KBM-7 (cell line): ENCODE measurements around the gene DLG2.

Experiments
- DNase-seq: peaks from one replicate; pipeline ENCODE4 v3.0.0-alpha.2; 2015
- in situ Hi-C: fragments of 300-500 bp; cut with MboI; formaldehyde crosslinking; loops from 2 replicates; pipeline ENCODE4 v1.14.3; 2020; ENCODE audit warnings: low sequenced_read_pairs, low pct_unique_long_range_greater_than_20kb, mixed read lengths

DLG2 gene

DNA sequence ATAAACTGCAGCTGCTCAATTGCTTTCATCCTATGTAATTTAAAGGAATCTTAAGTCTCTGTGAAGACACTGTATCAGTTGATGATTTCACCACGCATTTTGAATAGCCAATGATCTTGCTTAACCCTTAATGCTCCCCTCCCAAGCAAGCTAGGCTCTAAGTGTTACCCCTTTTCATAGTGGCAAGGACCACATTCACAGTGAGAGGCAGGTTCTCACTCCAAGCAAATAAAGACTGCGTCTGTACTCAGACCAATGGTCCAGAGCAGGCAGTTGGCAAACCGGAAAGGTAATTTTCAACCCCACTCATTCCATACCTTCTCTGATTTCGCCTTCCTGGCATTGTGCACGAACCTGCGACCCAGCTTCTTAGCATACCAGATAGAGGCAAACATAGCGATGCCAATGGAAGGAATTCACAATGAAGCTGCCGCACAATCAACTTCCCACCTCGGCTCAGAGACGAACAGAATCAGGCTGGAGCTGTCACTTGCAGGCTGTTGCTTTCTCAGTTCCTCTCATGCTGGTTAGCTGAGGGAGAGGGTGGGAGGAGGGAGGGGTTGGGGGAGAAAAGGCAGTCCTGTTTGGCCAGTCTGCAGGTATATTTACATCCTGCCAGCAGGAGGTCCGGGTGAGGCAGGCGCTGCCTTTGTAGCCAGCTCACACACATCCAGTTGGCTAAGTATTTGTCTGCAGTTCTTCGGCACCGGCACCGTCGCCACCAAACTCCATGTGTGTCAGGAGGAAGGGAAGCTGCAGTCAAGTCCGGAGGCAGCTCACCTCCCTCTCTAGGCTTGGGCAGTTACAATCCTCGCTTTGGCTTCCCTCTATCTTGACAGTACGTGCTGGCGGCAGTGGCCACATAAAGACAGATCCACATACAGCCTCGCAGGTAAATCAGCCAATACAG lies 1189.8 kb downstream of the DLG2 start:
- DNase-seq, result no peak

DNA sequence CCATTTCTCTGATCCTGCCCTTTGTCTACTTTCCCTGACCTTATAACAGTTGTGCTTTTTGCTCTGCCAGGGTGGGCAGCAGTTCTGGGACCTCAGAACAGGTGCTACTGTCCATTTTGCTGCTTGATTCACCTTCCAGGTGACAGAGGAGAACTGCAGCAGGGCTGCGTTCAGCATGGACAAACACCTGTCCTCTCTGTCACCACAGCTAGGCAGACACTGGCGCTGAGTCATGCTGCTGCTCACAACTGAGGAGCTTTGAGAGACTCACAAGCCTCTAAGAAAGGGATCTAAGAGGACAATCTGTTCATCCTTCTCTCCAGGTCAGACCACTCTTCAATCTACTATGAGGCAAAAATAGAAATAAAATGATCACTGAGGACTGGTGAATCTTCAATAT lies 1196.5 kb downstream of the DLG2 start:
- DNase-seq, result no peak
- in situ Hi-C loops, result no loop called here

More for the DNA sequence above, 1189.8 kb downstream of the DLG2 start:
- in situ Hi-C loops, result no loop called here

DNA sequence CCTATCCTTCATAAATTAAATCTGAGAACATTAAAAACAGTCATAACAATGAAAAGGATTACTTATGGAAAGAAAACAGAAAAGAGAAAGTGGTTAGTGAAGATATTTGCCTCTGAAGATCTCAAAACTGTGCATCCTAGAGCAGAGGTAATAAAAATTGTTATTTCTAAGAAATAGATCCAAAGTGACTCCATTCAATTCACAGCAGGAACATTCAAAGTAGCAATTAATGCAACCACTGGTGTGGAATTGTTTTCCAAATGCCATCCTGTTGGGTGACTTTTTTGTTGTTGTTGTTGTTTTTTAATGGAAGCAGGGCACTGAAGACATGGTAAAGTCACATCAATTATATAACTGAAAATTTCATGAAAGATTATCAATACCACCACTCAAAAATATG lies 1201.5 kb downstream of the DLG2 start:
- in situ Hi-C loops, result no loop called here
- no peak for DNase-seq

DNA sequence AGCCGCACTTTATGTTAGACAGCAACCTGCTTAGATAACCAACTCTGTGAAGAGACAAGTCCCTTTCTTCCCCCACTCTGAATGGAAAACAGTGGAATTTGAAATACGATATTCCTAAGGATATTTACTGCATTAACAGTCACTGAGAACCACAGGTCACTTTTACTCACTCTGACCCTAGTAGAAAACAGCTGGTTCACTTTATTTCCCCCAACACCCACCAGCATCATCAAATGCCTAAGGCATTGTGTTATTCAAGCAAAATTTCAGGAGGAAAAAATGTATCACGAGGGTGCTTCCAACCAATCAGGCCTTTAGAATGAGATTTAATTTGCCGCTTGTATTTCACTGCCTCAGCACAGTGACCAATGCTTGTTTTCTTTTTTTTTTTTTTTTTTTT lies 1206.9 kb downstream of the DLG2 start:
- in situ Hi-C loops, result no loop called here
- DNase-seq, result no peak

DNA sequence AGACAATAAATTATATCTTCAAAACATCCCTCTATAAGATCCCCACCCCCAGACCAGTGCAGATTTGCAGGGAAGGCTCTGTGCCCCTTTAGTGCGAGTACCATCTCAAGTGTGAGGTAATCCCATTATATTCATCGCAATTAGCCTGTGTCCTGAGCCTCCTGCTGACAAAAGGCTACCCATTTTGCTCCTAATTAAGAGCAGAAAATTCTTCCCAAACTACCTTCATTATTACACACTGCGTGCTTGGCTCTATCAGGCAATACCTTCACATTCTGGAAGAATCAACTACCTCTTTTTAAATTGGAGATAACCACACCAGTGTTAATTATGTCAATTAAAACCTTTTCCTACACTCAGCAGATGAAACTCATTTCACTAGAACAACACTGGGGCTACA lies 1207.5 kb downstream of the DLG2 start:
- no peak for DNase-seq
- in situ Hi-C loops, result no loop called here

DNA sequence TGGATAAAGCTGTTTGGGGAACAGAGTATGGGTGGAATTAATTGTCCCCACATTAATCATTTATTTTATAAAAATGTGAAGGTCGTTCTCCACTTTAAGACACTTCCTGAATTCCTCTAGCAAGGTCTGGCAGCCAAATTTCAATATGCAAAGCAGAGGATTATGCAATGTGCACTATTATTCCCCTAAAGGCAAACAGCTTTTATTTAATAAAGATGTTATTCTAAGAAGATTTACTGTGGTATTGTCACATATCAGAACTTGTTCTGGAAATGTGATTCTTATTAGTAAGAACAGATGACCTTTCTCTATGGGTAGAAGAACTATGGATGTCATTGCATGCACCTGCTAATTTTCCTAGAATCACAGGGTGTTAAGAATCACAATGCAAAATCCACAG lies 1212.2 kb downstream of the DLG2 start:
- in situ Hi-C loops, result no loop called here
- no peak for DNase-seq

DNA sequence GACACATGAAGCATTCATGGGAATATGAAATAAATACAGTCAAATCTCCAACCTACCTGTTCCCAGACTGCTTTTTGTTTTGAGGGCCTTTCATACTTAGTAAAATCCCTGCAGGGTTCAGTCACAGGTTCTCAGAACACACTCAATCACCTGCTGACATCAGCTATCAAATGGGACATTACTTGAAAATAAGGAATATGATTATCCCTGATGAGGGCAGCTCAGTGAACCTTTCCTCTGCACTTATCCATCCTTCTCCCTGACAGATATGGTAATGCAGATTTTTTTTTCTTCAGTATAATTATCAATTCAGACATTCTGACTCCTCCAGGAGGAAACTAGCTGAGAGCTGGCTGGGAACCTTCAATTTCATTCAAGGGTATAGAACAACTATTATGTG lies 1213.6 kb downstream of the DLG2 start:
- no peak for DNase-seq
- in situ Hi-C loops, result no loop called here

DNA sequence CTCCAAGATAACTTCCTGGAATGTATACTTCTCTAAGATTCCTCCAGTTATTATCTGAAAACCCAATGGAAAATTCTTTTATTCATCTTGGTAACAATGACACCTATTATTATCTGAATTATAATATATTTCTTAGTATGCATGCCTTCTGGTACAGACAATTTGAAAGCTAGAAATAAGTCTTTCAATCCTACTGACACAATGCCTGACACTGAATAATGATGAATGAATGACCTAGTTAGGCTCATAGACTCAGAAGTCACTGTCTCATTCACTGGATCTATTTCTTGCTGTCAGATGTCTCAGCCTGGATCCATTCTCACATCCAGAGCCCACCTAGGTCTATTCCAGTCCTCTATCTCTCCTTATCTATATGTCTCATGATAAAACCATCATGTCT lies 1214.3 kb downstream of the DLG2 start:
- DNase-seq, result no peak
- in situ Hi-C loops, result no loop called here

DNA sequence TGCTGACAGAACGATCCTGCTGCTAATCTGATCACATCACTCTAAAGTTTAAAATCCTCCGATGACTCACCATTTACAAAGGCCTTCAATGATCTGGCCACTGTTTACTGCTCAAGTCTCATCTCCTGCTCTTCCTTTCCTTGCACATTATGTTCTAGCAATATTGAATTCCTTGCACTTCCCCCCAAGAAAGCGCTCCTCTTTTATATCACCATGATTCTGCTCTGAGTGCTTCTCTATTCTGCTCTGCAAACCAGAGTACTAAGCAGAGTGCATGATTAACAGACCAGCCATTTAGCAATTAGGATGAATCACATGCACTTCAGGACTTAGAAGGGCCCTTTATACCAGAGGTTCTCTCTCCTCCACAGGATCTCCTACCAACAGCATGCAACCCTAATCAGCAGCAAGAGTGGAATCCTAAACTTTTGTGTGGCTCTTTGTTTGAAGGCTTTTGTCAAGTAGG lies 1218.2 kb downstream of the DLG2 start:
- in situ Hi-C loops, result no loop called here
- no peak for DNase-seq

DNA sequence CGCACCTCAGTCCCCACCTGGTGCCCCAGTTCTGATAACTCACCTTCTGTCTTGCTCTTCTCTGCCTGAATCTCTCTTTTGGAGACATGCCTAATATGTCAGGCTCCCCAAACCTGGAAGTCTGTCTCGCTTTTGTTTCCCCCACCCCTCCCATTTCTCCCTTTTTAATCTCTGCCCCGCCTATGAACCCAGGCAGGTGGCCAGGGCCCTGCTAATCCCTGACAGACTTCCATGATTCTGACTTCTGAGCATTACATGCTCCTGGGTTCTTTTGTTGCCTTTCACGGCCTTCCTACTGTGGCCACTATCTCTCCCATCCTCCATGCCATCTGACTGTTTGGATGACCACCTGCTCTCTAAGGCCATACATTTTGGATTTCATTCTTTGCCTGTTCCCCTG lies 1220.1 kb downstream of the DLG2 start:
- DNase-seq, result no peak
- in situ Hi-C loops, result no loop called here

DNA sequence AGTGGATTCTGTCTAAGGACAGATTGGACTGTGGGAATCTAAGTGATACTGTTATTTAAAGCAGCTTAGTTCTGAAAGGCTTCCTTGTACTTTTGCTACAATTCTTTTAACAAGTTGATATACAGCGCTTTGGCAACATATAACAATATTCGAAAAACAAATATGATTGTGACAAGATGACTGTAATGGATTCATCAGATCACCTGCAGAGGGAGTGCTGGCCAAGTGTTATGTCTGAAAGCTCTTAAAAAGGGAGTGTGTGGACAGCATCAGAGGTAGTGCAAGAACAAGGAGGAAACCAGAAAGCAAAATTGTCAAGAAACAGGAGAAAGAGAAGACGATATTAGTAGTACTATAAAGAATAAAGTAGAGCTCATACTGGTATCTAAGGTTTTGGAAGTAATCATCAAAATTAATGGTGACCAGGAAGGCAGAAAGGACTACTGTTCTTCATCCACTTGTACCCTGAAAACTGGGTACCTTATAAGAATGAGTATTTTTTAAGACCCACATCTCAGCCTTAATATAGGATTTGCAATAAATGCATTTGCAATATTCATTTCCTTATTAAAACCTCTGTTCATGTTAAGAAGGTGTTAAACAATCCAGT lies 1229.0 kb downstream of the DLG2 start:
- DNase-seq, result no peak
- in situ Hi-C loops, result no loop called here

DNA sequence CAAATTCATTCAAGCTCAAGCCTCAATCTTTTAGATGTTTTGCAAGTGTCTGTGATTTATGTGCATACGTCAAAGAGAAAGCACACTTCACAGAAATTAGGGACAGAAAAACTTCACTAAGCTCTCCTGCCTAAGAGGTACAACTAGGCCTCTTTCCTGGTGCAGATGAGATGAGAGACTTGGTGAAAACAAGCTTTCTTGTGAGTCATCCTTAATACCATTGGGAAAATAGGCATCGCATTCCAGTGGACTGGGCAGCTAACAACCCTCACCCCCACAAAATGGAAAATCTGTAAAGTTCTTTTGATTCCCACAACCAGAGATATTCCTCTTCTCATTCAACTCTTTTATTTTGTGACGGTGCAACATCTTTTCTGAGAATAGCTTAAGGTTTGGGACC lies 1230.6 kb downstream of the DLG2 start:
- in situ Hi-C loops, result no loop called here
- DNase-seq, result no peak

DNA sequence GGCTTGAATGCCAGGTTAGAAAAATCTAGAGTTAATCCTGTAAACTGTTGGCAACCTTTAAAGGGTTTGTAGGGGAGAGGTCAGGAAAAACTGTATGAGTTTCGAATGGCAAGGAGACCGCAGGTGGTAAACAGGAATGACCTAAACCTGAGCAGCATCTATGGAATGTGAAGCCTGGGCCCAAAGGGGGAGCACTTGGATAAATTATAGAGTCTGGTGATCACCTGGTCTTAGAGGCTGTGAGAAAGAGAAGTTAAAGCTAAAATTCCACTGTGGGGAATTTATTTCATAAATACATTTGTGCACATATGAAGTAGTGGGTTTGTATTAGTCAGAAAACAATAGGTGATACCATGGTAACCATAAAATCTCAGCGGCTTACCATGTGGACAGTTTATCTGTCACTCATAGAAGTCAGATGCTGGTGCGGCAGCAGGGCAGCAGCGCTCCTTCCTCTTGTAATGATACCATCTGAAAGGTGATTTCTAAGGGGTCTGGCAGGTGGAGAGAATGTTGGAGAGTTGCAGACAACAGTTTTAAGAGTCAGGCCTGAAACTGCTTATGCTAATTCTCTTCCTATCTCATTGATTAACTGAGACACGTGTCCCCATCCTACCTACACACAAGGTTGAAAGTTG lies 1236.6 kb downstream of the DLG2 start:
- in situ Hi-C loops, result no loop called here
- DNase-seq, result no peak

DNA sequence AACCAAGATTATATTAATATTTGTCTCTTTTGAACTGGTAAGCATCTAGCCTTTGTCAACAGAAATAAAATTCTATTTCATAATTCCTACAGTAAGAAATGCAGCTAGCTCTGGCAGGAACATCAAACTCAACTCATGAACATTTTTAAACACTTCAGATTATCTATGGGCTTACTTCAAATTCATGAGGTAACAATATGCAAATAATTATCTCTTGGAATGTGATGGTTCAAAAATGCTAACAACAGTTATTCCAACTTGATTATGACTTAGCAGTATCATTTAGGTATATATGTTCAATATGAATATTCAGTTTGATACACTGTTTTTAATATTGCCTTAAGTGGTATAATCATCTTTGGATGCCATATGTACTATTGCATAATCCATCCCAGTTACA lies 1237.4 kb downstream of the DLG2 start:
- in situ Hi-C loops, result no loop called here
- no peak for DNase-seq

DNA sequence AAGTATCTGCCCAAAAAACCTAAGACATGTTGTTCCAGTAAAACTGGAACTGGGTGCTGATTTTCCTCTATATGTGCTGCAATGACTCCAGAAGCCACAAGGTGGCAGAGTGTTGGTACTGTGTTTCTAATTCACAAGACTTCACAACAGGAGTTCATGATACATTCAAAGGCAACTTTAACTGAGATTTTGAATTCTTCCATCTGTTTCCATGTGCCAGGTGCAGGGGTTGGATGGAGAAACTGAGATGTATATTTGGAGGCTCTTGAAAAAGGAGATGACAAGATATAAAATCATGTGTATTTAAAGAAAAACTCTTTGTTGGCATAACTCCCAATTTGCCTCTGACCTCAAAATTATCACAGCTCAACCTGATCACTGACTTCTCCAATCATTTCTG lies 1242.4 kb downstream of the DLG2 start:
- DNase-seq, result peak; percentile 52
- in situ Hi-C loops, result no loop called here

DNA sequence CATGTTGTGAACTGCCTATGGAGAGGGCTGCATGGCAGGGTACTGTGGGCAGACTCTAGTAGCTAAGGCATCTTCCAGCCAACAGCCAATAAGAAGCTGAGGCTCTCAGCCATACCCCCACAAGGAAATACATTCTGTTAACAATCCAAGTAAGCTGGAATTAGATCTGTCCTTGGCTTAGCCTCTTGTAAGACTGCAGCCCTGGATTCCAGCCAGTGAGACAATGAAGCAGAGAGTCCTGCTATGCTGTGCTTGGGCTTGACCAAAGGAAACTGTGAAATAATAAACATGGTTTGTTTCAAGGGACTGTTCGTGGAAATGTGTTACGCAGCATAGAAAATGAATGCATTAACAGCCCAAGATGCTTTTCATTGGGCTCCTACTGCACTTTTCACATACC lies 1243.6 kb downstream of the DLG2 start:
- in situ Hi-C loops, result no loop called here
- no peak for DNase-seq

DNA sequence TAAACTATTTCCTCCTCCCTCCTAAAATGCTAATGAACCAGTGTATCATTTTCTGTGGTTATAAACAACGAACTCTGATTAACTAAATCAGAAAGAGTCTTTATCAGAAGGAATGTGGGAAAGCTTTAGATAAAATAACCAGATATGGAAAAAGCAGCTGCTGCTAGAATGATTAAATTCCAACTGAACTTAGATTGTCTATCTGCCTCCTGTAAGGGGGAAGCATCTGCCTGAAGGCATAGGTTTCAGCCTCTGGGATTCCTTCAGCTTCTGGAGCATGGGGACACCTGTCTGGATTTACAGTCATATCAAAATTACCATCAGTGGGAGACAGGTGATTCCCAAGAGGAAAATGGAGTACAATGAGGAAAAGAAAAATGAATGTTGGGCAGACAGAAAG lies 1245.5 kb downstream of the DLG2 start:
- in situ Hi-C loops, result no loop called here
- no peak for DNase-seq

DNA sequence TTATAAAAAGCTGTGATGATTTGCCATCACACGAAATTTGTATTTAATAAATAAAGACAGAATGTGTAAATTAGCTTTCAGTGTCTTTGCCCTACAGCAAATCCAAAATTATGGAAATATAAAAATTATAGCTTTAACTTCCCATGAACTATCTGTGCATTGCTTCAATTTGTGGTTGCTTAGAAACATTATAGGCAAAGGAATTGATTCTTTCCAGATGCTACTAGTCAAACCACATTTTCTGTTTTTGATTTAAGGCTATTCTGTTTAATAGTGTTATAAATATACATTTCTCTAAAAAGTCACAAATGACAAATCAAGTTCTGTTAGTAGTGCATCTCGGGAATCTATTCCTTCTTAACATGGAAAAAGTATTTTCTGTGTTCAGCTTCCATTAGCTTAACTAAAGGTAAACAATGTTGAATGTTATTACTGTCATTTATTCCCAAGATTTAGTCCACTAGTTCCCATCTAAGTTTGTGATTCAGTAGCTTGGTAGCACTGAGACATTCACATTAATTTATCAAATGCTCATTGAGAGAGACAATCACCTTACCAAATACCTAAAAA lies 1254.7 kb downstream of the DLG2 start:
- DNase-seq, result no peak
- in situ Hi-C loops, result no loop called here

DNA sequence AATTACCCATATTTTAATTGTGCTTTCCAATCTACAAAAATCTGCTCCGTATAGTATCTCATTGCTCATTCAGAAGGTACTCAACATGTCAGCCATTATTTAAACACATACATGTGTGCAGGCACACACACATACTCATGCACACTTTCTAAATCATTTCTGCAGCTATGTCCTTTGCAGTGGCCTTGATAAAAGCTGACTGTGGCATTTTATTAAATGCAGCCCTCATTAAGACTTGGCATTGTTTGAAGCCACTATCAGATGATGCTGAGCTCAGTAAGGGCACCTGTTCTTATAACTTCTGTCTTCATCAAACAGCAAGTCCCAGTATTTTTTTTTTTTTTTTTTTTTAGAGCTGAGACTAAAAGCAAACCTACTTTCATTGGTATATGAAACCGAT lies 1269.1 kb downstream of the DLG2 start:
- DNase-seq, result no peak
- in situ Hi-C loops, result no loop called here

DNA sequence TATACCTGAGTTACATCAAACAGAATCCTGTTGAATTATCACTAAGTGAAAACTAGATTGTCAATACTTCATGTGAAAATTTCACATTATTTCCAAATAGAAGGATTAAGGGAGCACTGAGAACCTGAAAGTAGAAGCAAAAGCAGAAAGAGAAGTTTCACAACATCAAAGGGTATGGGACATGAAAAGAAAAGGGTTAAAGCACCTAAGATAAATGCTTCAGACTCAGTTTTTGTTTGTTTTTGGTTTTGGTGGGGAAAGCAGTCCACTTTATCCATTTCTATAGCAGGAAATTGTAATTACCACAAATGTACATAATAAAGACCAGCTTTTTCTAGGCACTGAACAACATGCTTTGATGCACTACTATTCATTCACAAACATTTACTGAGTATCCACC lies 1271.2 kb downstream of the DLG2 start:
- no peak for DNase-seq
- in situ Hi-C loops, result no loop called here
